SK-N-SH treated with all-trans-retinoic acid at 6 μM for 48 hours (cell line): Measurements from ENCODE around the gene SUSD6.

Source experiments
- ATAC-seq: fragments of 200-7000 bp; cut with Tn5 transposase; 3 replicates; pipeline ENCODE4 v1.9.1; 2020; ENCODE audit warnings: mild to moderate bottlenecking, moderate library complexity
- ARNTL ChIP-seq: fragments of 450-650 bp; formaldehyde crosslinking; IDR thresholded peaks from 2 replicates; pipeline ENCODE4 v1.5.0; 2020; ENCODE audit warnings: low read depth, mild to moderate bottlenecking, moderate library complexity, borderline replicate concordance
- BACH2 ChIP-seq: fragments of 250-450 bp; sonication (Bioruptor Pico); IDR thresholded peaks from 2 replicates; pipeline ENCODE4 v1.9.0; 2021; ENCODE audit warnings: mild to moderate bottlenecking, borderline replicate concordance
- CSDC2 ChIP-seq: fragments of 250-450 bp; sonication (Bioruptor Pico); IDR thresholded peaks from 2 replicates; pipeline ENCODE4 v1.5.0; 2020; ENCODE audit warnings: mild to moderate bottlenecking, moderate library complexity
- ESRRG ChIP-seq: fragments of 250-450 bp; sonication (Bioruptor Pico); IDR thresholded peaks from 2 replicates; pipeline ENCODE4 v1.6.1; 2021; ENCODE audit warnings: mild to moderate bottlenecking
- GLIS3 ChIP-seq: fragments of 250-450 bp; sonication (Bioruptor Pico); IDR thresholded peaks from 2 replicates; pipeline ENCODE4 v1.5.0; 2020; ENCODE audit warnings: mild to moderate bottlenecking, moderate library complexity
- ISL1 ChIP-seq: fragments of 250-450 bp; sonication (Bioruptor Pico); IDR thresholded peaks from 2 replicates; pipeline ENCODE4 v2.1.2; 2022; ENCODE audit warnings: mild to moderate bottlenecking, moderate library complexity
- OSR1 ChIP-seq: fragments of 250-450 bp; sonication (Bioruptor Pico); IDR thresholded peaks from 2 replicates; pipeline ENCODE4 v1.8.0; 2022; ENCODE audit warnings: moderate library complexity, mild to moderate bottlenecking, inconsistent platforms
- PPARA ChIP-seq: fragments of 250-450 bp; sonication (Bioruptor Pico); IDR thresholded peaks from 2 replicates; pipeline ENCODE4 v1.5.0; 2020; ENCODE audit warnings: mild to moderate bottlenecking, borderline replicate concordance
- RARB ChIP-seq: fragments of 250-450 bp; sonication (Bioruptor Pico); IDR thresholded peaks from 2 replicates; pipeline ENCODE4 v1.8.0; 2021; ENCODE audit warnings: mild to moderate bottlenecking, moderate library complexity
- SNAI2 ChIP-seq: fragments of 250-450 bp; sonication (Bioruptor Pico); IDR thresholded peaks from 2 replicates; pipeline ENCODE4 v1.5.0; 2020; ENCODE audit warnings: mild to moderate bottlenecking, moderate library complexity
- TCF4 ChIP-seq: fragments of 250-450 bp; sonication (Bioruptor Pico); IDR thresholded peaks from 2 replicates; pipeline ENCODE4 v1.8.0; 2021; ENCODE audit warnings: mild to moderate bottlenecking, moderate library complexity, borderline replicate concordance
- TOX ChIP-seq: fragments of 250-450 bp; sonication (Bioruptor Pico); IDR thresholded peaks from 2 replicates; pipeline ENCODE4 v1.8.0; 2021; ENCODE audit warnings: mild to moderate bottlenecking, moderate library complexity, borderline replicate concordance
- ZC3H10 ChIP-seq: fragments of 250-450 bp; sonication (Bioruptor Pico); IDR thresholded peaks from 2 replicates; pipeline ENCODE4 v1.5.1; 2021; ENCODE audit warnings: mild to moderate bottlenecking, moderate library complexity
- ZFP3 ChIP-seq: fragments of 250-450 bp; sonication (Bioruptor Pico); IDR thresholded peaks from 2 replicates; pipeline ENCODE4 v1.5.0; 2020; ENCODE audit warnings: mild to moderate bottlenecking, moderate library complexity
- ZNF70 ChIP-seq: fragments of 450-650 bp; formaldehyde crosslinking; IDR thresholded peaks from 2 replicates; pipeline ENCODE4 v1.5.0; 2020; ENCODE audit warnings: mild to moderate bottlenecking, moderate library complexity
- TF ChIP-seq, protein P1 (sequence below): fragments of 250-450 bp; sonication (Bioruptor Pico); IDR thresholded peaks from 2 replicates; pipeline ENCODE4 v1.5.0; 2020; ENCODE audit warnings: mild to moderate bottlenecking, moderate library complexity
- TF ChIP-seq, protein P2 (sequence below): fragments of 250-450 bp; sonication (Bioruptor Pico); IDR thresholded peaks from 2 replicates; pipeline ENCODE4 v1.5.1; 2020; ENCODE audit warnings: low read depth, mild to moderate bottlenecking, moderate library complexity
- TF ChIP-seq, protein P3 (sequence below): fragments of 250-450 bp; sonication (Bioruptor Pico); IDR thresholded peaks from 2 replicates; pipeline ENCODE4 v1.8.0; 2020; ENCODE audit warnings: mild to moderate bottlenecking, moderate library complexity, borderline replicate concordance
- TF ChIP-seq, protein P4 (sequence below): fragments of 250-450 bp; sonication (Bioruptor Pico); IDR thresholded peaks from 2 replicates; pipeline ENCODE4 v1.5.1; 2021; ENCODE audit warnings: mild to moderate bottlenecking, moderate library complexity
- TF ChIP-seq, protein P5 (sequence below): fragments of 250-450 bp; sonication (Bioruptor Pico); IDR thresholded peaks from 2 replicates; pipeline ENCODE4 v1.8.0; 2021; ENCODE audit warnings: low read depth, mild to moderate bottlenecking, moderate library complexity, borderline replicate concordance

The SUSD6 gene

DNA sequence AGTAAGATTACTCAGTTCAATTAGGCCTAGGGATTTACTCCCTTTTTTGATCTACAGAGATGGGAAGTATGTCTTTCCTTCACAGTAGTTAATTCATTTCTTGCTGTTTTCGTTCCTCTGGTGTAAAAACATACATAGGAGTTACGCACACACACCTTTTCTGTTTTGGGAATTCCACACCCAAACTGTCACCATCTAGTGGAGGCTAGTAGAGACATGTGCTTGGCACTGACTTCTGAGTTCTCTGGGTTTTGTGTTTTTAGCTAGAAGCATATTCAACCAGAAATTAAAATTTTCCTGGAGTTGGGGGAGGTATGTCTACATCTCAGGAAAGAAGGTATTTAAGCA lies 1.4 kb downstream of the SUSD6 start:
- no peak for ATAC-seq
- TF ChIP-seq ISL1 (CRISPR knock-in tag) (no peak), ARNTL (no peak), GLIS3 (no peak)
- TF ChIP-seq, protein P1, sequence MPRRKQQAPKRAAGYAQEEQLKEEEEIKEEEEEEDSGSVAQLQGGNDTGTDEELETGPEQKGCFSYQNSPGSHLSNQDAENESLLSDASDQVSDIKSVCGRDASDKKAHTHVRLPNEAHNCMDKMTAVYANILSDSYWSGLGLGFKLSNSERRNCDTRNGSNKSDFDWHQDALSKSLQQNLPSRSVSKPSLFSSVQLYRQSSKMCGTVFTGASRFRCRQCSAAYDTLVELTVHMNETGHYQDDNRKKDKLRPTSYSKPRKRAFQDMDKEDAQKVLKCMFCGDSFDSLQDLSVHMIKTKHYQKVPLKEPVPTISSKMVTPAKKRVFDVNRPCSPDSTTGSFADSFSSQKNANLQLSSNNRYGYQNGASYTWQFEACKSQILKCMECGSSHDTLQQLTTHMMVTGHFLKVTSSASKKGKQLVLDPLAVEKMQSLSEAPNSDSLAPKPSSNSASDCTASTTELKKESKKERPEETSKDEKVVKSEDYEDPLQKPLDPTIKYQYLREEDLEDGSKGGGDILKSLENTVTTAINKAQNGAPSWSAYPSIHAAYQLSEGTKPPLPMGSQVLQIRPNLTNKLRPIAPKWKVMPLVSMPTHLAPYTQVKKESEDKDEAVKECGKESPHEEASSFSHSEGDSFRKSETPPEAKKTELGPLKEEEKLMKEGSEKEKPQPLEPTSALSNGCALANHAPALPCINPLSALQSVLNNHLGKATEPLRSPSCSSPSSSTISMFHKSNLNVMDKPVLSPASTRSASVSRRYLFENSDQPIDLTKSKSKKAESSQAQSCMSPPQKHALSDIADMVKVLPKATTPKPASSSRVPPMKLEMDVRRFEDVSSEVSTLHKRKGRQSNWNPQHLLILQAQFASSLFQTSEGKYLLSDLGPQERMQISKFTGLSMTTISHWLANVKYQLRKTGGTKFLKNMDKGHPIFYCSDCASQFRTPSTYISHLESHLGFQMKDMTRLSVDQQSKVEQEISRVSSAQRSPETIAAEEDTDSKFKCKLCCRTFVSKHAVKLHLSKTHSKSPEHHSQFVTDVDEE = no peak
- TF ChIP-seq, protein P2, sequence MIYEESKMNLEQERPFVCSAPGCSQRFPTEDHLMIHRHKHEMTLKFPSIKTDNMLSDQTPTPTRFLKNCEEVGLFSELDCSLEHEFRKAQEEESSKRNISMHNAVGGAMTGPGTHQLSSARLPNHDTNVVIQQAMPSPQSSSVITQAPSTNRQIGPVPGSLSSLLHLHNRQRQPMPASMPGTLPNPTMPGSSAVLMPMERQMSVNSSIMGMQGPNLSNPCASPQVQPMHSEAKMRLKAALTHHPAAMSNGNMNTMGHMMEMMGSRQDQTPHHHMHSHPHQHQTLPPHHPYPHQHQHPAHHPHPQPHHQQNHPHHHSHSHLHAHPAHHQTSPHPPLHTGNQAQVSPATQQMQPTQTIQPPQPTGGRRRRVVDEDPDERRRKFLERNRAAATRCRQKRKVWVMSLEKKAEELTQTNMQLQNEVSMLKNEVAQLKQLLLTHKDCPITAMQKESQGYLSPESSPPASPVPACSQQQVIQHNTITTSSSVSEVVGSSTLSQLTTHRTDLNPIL = no peak

DNA sequence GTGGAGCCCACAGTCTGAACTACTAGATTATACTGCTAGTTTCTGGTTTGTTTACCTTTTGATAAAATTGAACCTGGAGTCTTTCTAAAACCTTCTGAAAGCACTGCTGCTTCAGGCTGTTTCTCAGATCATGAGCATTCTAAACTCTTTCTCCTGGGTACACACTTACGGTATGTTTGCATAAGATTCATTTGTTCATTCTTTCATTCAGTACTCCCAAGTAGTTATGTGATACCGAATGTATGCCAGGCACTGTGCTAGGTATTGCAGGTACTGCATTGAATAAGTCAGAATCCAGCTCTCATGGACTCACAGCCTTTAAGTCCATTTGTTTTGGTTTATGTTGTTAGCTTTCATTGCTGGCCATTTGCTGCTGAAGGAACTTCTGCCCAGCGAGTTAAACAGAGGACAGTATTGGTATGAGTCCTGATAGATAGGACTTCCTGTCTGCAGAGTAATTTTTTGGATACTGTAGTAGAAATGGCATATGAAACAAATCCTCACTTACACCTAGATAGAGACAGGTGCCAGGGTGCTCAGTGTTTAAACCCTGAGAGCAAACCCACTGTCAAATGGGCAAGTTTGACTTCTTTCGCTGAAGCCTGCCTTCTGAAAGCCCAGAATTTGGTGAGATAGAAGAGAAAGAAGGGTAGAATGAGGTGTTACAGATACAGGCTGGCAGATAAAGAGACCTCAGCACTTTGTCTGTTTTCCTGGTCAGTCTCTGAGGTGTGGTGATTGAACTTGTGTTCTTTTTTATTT lies 2.1 kb downstream of the SUSD6 start:
- no peak for ATAC-seq
- TF ChIP-seq RARB (CRISPR knock-in tag) (no peak), PPARA (CRISPR knock-in tag) (no peak), ISL1 (CRISPR knock-in tag) (no peak), ZC3H10 (no peak), CSDC2 (CRISPR knock-in tag) (no peak), TCF4 (CRISPR knock-in tag) (no peak), ZFP3 (no peak), ZNF70 (CRISPR knock-in tag) (no peak), BACH2 (CRISPR knock-in tag) (no peak), OSR1 (CRISPR knock-in tag) (no peak), ARNTL (no peak), GLIS3 (no peak), SNAI2 (CRISPR knock-in tag) (no peak), TOX (CRISPR knock-in tag) (no peak), ESRRG (no peak)
- TF ChIP-seq, protein P3, sequence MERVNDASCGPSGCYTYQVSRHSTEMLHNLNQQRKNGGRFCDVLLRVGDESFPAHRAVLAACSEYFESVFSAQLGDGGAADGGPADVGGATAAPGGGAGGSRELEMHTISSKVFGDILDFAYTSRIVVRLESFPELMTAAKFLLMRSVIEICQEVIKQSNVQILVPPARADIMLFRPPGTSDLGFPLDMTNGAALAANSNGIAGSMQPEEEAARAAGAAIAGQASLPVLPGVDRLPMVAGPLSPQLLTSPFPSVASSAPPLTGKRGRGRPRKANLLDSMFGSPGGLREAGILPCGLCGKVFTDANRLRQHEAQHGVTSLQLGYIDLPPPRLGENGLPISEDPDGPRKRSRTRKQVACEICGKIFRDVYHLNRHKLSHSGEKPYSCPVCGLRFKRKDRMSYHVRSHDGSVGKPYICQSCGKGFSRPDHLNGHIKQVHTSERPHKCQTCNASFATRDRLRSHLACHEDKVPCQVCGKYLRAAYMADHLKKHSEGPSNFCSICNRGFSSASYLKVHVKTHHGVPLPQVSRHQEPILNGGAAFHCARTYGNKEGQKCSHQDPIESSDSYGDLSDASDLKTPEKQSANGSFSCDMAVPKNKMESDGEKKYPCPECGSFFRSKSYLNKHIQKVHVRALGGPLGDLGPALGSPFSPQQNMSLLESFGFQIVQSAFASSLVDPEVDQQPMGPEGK = no peak
- TF ChIP-seq, protein P2 = no peak
- TF ChIP-seq, protein P1 = no peak
- TF ChIP-seq, protein P4, sequence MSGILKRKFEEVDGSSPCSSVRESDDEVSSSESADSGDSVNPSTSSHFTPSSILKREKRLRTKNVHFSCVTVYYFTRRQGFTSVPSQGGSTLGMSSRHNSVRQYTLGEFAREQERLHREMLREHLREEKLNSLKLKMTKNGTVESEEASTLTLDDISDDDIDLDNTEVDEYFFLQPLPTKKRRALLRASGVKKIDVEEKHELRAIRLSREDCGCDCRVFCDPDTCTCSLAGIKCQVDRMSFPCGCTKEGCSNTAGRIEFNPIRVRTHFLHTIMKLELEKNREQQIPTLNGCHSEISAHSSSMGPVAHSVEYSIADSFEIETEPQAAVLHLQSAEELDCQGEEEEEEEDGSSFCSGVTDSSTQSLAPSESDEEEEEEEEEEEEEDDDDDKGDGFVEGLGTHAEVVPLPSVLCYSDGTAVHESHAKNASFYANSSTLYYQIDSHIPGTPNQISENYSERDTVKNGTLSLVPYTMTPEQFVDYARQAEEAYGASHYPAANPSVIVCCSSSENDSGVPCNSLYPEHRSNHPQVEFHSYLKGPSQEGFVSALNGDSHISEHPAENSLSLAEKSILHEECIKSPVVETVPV (CRISPR knock-in tag) = no peak
- TF ChIP-seq, protein P5, sequence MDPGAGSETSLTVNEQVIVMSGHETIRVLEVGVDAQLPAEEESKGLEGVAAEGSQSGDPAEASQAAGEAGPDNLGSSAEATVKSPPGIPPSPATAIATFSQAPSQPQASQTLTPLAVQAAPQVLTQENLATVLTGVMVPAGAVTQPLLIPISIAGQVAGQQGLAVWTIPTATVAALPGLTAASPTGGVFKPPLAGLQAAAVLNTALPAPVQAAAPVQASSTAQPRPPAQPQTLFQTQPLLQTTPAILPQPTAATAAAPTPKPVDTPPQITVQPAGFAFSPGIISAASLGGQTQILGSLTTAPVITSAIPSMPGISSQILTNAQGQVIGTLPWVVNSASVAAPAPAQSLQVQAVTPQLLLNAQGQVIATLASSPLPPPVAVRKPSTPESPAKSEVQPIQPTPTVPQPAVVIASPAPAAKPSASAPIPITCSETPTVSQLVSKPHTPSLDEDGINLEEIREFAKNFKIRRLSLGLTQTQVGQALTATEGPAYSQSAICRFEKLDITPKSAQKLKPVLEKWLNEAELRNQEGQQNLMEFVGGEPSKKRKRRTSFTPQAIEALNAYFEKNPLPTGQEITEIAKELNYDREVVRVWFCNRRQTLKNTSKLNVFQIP = no peak
- TF ChIP-seq, all 23 proteins: peak for 0
